ENCODE data around the gene IER5. TPM values are rescaled to one million over a fixed set of nuclear protein-coding genes. Genes with fewer than 3 reads are reported as not detected.

Gene IER5
- total RNA-seq, 1 experiment from 2014 or later = 30.5 TPM

- POLR2A ChIA-PET = interaction anchor here (0.8 to 2.1 kb wide), 7 partner anchors 8 to 35 kb away, joined by 3 to 10 read pairs (median 4); partner anchors contain the start of gene IER5
- H3K27ac ChIP-seq (ENCODE audit: low read depth, low read length) = peak overlapping the region; percentile 65; the same call in 1 of the 2 replicates
- no peaks in the 10 kb centered on the region for H3K36me3 ChIP-seq (ENCODE audit: control insufficient read depth in 1 of 2, insufficient read depth in 2 of 2, low read length in 2 of 2)
- H2AFZ ChIP-seq (ENCODE audit: low read depth, low read length, poor library complexity, severe bottlenecking) = no peak overlapping the region
- intact Hi-C loops (cut with micrococcal nuclease) = no loop called here
- H3K27me3 ChIP-seq (ENCODE audit: insufficient read depth, low read length) = no peaks in the 10 kb centered on the region
- TF ChIP-seq JUND (IDR thresholded peaks at IDR 0.05) (peak; percentile 41; the same call in 1 of the 2 replicates), CEBPB (IDR thresholded peaks at IDR 0.05; ENCODE audit: low read depth) (no peak), FOSL1 (IDR thresholded peaks at IDR 0.05; ENCODE audit: low read depth) (peak; percentile 45; the same call in 1 of the 2 replicates), SP1 (IDR thresholded peaks at IDR 0.05; ENCODE audit: low read depth) (peak; percentile 41)
- H3K9ac ChIP-seq (ENCODE audit: low read length) = peak overlapping the region; percentile 37
- BruUV-seq (replicated peaks) = no TSS peak
- no peaks in the 10 kb centered on the region for H3K9me3 ChIP-seq (ENCODE audit: control insufficient read depth in 1 of 2, insufficient read depth in 1 of 2, low read depth in 1 of 2, low read length in 2 of 2)
- no peaks in the 10 kb centered on the region for H4K20me1 ChIP-seq (ENCODE audit: insufficient read depth)
- no peaks in the 10 kb centered on the region for H3K79me2 ChIP-seq (ENCODE audit: insufficient read depth, low read length)
- no peak for DNase-seq (ENCODE audit: low read depth, low spot score)
- CTCF ChIA-PET = interaction anchor here (0.7 kb wide), 1 partner anchor 838 kb away, joined by 3 read pairs; no protein-coding TSS in a partner anchor
- peak overlapping the region; percentile 92 for H3K4me2 ChIP-seq (ENCODE audit: low read length)
- no peaks in the 10 kb centered on the region for H3K9me2 ChIP-seq (ENCODE audit: insufficient read depth)
- no peak for ATAC-seq
- peaks cover 59 to 63% of the 10 kb centered on the region in 2 experiments for H3K4me1 ChIP-seq (ENCODE audit: control insufficient read depth in 1 of 2, insufficient read depth in 2 of 2, low read length in 2 of 2)
- RAD21 ChIA-PET (ENCODE audit: low non-redundant PET in 1 of 2, low total read pairs in 2 of 2, uncharacterized antibody in 2 of 2, unreplicated experiment in 2 of 2) = no interaction called here
- H3K4me3 ChIP-seq (replicated peaks in 1 of 2; ENCODE audit: low read depth in 1 of 2, low read length in 2 of 2) = no peak overlapping the region; a peak in 1 of 4 replicates
Measured at GRCh38 chr1:181100015-181100905, 11.8 kb downstream of the IER5 start.

GRCh38 chr1:181100934-181101333 lies 12.4 kb downstream of the IER5 start:
- RAD21 ChIA-PET (ENCODE audit: low non-redundant PET in 1 of 2, low total read pairs in 2 of 2, uncharacterized antibody in 2 of 2, unreplicated experiment in 2 of 2) = no interaction called here
- no peaks in the 10 kb centered on the region for H3K9me2 ChIP-seq (ENCODE audit: insufficient read depth)
- POLR2A ChIA-PET = interaction anchor here (0.9 to 2.1 kb wide), 5 partner anchors 9 to 14 kb away, joined by 3 to 10 read pairs (median 7); partner anchors contain the start of gene IER5
- TF ChIP-seq ELF1 (IDR thresholded peaks at IDR 0.05; ENCODE audit: borderline replicate concordance, low read depth) (no peak), EZH2phosphoT487 (IDR thresholded peaks at IDR 0.05; ENCODE audit: borderline replicate concordance) (no peak), SRF (IDR thresholded peaks at IDR 0.05; ENCODE audit: low read depth) (no peak), CBX3 (IDR thresholded peaks at IDR 0.05; ENCODE audit: low read depth) (no peak), ZBTB33 (IDR thresholded peaks at IDR 0.05; ENCODE audit: extremely low read depth, insufficient replicate concordance, low read length) (no peak), SP1 (IDR thresholded peaks at IDR 0.05; ENCODE audit: low read depth) (no peak), RAD21 (IDR thresholded peaks at IDR 0.05; ENCODE audit: low read depth) (no peak), JUND (IDR thresholded peaks at IDR 0.05) (no peak), ATF3 (IDR thresholded peaks at IDR 0.05) (no peak), EZH2 (IDR thresholded peaks at IDR 0.05) (no peak), SIN3A (IDR thresholded peaks at IDR 0.05; ENCODE audit: low read depth) (no peak), EGR1 (IDR thresholded peaks at IDR 0.05; ENCODE audit: low read depth) (no peak), FOSL1 (IDR thresholded peaks at IDR 0.05; ENCODE audit: low read depth) (no peak), TCF7L2 (IDR thresholded peaks at IDR 0.05; ENCODE audit: borderline replicate concordance, extremely low read depth, insufficient read depth, insufficient read length) (no peak), POLR2AphosphoS5 (IDR thresholded peaks at IDR 0.05; ENCODE audit: low read depth, low read length) (no peak), MAX (IDR thresholded peaks at IDR 0.05) (no peak)
- H4K20me1 ChIP-seq (ENCODE audit: insufficient read depth) = no peaks in the 10 kb centered on the region
- H3K4me1 ChIP-seq (ENCODE audit: control insufficient read depth in 1 of 2, insufficient read depth in 2 of 2, low read length in 2 of 2) = peaks cover 63 to 69% of the 10 kb centered on the region in 2 experiments
- no peaks in the 10 kb centered on the region for H3K27me3 ChIP-seq (ENCODE audit: insufficient read depth, low read length)
- intact Hi-C loops (cut with micrococcal nuclease) = no loop called here
- H3K27ac ChIP-seq (ENCODE audit: low read depth, low read length) = peak overlapping the region; percentile 65
- CTCF ChIA-PET = interaction anchor here (0.7 kb wide), 1 partner anchor 837 kb away, joined by 3 read pairs; no protein-coding TSS in a partner anchor
- H3K9ac ChIP-seq (ENCODE audit: low read length) = peak overlapping the region; percentile 37
- BruUV-seq (replicated peaks) = no TSS peak
- peak overlapping the region; percentile 92 for H3K4me2 ChIP-seq (ENCODE audit: low read length)
- no peaks in the 10 kb centered on the region for H3K9me3 ChIP-seq (ENCODE audit: control insufficient read depth in 1 of 2, insufficient read depth in 1 of 2, low read depth in 1 of 2, low read length in 2 of 2)
- H3K36me3 ChIP-seq (ENCODE audit: control insufficient read depth in 1 of 2, insufficient read depth in 2 of 2, low read length in 2 of 2) = no peaks in the 10 kb centered on the region
- no peak overlapping the region; a peak in 1 of 4 replicates for H3K4me3 ChIP-seq (replicated peaks in 1 of 2; ENCODE audit: low read depth in 1 of 2, low read length in 2 of 2)
- no peaks in the 10 kb centered on the region for H3K79me2 ChIP-seq (ENCODE audit: insufficient read depth, low read length)
- ATAC-seq (no peak), DNase-seq (ENCODE audit: low read depth, low spot score) (no peak)
- H2AFZ ChIP-seq (ENCODE audit: low read depth, low read length, poor library complexity, severe bottlenecking) = no peak overlapping the region
